ENCODE data around the gene BOK.

Gene BOK

DNA sequence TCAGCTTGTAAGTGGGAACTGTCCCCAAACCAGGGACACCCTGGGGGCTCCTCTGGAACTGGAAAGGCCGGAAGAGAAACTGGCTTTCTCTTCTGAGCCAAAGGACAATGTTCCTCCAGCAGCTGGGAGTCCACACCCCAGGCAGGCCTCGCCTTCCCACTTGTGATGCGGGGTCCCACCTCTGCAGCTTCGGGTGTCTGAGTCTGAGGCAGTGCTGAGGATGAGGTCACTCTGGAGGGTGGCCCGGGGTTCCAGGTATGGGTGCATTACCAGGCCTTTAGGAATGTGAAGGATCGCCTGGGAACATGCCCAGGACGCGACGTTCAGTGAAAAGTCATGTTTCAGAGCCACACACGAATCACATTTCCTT lies 18.2 kb upstream of the BOK start:
- no peak for TF ChIP-seq TAF1 (IDR thresholded peaks at IDR 0.05; ENCODE audit: borderline replicate concordance, insufficient read depth, low read length)
- TF ChIP-seq, protein P1, sequence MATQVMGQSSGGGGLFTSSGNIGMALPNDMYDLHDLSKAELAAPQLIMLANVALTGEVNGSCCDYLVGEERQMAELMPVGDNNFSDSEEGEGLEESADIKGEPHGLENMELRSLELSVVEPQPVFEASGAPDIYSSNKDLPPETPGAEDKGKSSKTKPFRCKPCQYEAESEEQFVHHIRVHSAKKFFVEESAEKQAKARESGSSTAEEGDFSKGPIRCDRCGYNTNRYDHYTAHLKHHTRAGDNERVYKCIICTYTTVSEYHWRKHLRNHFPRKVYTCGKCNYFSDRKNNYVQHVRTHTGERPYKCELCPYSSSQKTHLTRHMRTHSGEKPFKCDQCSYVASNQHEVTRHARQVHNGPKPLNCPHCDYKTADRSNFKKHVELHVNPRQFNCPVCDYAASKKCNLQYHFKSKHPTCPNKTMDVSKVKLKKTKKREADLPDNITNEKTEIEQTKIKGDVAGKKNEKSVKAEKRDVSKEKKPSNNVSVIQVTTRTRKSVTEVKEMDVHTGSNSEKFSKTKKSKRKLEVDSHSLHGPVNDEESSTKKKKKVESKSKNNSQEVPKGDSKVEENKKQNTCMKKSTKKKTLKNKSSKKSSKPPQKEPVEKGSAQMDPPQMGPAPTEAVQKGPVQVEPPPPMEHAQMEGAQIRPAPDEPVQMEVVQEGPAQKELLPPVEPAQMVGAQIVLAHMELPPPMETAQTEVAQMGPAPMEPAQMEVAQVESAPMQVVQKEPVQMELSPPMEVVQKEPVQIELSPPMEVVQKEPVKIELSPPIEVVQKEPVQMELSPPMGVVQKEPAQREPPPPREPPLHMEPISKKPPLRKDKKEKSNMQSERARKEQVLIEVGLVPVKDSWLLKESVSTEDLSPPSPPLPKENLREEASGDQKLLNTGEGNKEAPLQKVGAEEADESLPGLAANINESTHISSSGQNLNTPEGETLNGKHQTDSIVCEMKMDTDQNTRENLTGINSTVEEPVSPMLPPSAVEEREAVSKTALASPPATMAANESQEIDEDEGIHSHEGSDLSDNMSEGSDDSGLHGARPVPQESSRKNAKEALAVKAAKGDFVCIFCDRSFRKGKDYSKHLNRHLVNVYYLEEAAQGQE (IDR thresholded peaks at IDR 0.05; ENCODE audit: insufficient read depth in 1 of 2, low read depth in 2 of 2, low read length in 2 of 2) = no peak
- TF ChIP-seq POLR2AphosphoS5 (IDR thresholded peaks at IDR 0.05; ENCODE audit: low read depth, low read length) = no peak
- TF ChIP-seq FOXP2 (optimal IDR thresholded peaks at IDR 0.05; ENCODE audit: borderline replicate concordance, extremely low read depth, extremely low read length, insufficient read depth) = no peak
- no peak for TF ChIP-seq SIN3A (IDR thresholded peaks at IDR 0.05; ENCODE audit: borderline replicate concordance, insufficient read depth, low read length)

DNA sequence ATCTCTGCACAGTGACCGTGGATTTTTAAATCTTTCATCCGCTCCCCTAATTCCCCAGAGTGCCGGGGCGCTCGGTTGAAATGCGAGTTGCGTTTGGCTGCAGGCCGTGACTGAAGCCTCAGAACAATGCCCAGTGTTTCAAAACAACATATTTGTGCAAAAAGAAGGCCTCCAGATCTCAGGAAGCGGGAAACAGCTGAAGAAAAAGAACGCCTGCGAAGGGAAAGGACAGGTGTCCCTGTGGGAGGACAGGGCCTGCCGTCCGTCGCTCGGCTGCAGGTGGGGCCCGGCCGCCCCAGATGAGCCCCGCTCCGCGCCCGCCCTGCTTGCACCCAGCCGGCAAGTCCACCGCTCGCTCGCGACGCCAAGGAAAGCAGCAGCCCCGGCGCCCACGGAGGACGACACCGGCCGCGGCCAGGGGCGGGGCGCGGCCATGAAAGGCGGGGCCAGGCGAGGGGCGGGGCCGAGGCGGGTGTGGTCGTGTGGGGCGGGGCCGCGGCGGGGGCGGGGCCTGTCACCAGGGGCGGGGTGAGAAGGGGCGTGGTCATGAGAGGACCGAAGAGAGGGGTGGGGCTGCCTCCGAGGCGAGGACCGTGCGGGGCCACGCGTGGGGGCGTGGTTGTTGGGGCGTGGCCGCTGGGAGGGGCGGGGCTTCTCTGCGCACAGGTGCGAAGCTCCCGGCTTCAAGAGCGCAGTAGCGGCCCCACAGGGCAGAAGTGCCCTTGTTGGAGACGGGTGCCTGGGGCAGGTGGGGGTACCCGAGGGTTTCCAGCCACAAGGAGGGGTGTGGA lies 17.6 kb upstream of the BOK start:
- TF ChIP-seq SIN3A (IDR thresholded peaks at IDR 0.05; ENCODE audit: borderline replicate concordance, insufficient read depth, low read length) (no peak), FOXP2 (optimal IDR thresholded peaks at IDR 0.05; ENCODE audit: borderline replicate concordance, extremely low read depth, extremely low read length, insufficient read depth) (no peak), TAF1 (IDR thresholded peaks at IDR 0.05; ENCODE audit: borderline replicate concordance, insufficient read depth, low read length) (no peak), POLR2AphosphoS5 (IDR thresholded peaks at IDR 0.05; ENCODE audit: low read depth, low read length) (no peak)
- TF ChIP-seq, protein P1 (IDR thresholded peaks at IDR 0.05; ENCODE audit: insufficient read depth in 1 of 2, low read depth in 2 of 2, low read length in 2 of 2) = no peak

DNA sequence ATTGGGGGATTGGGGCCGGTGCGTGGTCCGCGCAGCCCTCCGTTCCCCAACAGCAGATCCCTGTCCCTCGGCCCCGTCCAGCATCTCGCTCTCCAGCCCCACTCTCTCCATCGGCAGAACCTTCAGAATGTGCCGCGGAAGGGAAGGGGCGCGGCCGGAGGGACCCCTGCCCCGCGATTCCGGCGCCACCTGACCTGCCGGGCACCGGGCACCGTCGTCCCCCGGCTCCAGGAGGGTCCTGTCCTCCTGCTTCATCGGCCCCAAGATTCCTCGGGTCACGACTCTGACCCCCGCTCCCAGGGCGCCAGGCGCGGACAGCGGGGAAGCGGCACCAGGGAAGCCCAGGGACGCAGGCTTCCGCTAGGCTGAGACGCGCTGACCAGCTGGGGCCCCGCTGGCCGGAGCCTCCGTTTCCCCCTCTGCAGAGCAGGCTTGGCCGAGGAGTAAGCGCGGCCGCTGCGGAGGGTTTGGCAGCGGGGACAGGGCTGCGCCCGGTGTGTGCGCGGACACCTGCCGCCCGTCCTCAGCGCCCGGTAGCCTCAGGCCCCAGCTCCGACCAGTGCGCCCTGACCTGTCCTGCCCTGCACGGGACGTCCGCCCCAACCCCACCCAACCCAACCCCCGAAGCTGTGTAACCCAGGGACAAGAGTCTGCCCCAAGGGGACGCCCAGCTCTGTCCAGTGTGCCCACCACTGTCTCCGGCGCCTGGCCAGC lies 16.8 kb upstream of the BOK start:
- TF ChIP-seq, protein P1 (IDR thresholded peaks at IDR 0.05; ENCODE audit: insufficient read depth in 1 of 2, low read depth in 2 of 2, low read length in 2 of 2) = no peak
- TF ChIP-seq TAF1 (IDR thresholded peaks at IDR 0.05; ENCODE audit: borderline replicate concordance, insufficient read depth, low read length) (no peak), SIN3A (IDR thresholded peaks at IDR 0.05; ENCODE audit: borderline replicate concordance, insufficient read depth, low read length) (no peak), FOXP2 (optimal IDR thresholded peaks at IDR 0.05; ENCODE audit: borderline replicate concordance, extremely low read depth, extremely low read length, insufficient read depth) (no peak), POLR2AphosphoS5 (IDR thresholded peaks at IDR 0.05; ENCODE audit: low read depth, low read length) (no peak)

- TF ChIP-seq FOXP2 (optimal IDR thresholded peaks at IDR 0.05; ENCODE audit: borderline replicate concordance, extremely low read depth, extremely low read length, insufficient read depth) = no peak
- no peak for TF ChIP-seq SIN3A (IDR thresholded peaks at IDR 0.05; ENCODE audit: borderline replicate concordance, insufficient read depth, low read length)
- TF ChIP-seq TAF1 (IDR thresholded peaks at IDR 0.05; ENCODE audit: borderline replicate concordance, insufficient read depth, low read length) = no peak
Observed at GRCh38 chr2:241542278-241542605, 16.3 kb upstream of the BOK start.

- TF ChIP-seq, protein P1 (IDR thresholded peaks at IDR 0.05; ENCODE audit: insufficient read depth in 1 of 2, low read depth in 2 of 2, low read length in 2 of 2) = no peak
- TF ChIP-seq FOXP2 (optimal IDR thresholded peaks at IDR 0.05; ENCODE audit: borderline replicate concordance, extremely low read depth, extremely low read length, insufficient read depth) (no peak), TAF1 (IDR thresholded peaks at IDR 0.05; ENCODE audit: borderline replicate concordance, insufficient read depth, low read length) (no peak), SIN3A (IDR thresholded peaks at IDR 0.05; ENCODE audit: borderline replicate concordance, insufficient read depth, low read length) (no peak), POLR2AphosphoS5 (IDR thresholded peaks at IDR 0.05; ENCODE audit: low read depth, low read length) (no peak)
Observed at GRCh38 chr2:241545106-241545505, 13.4 kb upstream of the BOK start.
